Panc1 (cell line): ENCODE results near the gene NUDT15. TPM values are rescaled to one million over a fixed set of nuclear protein-coding genes. Genes with fewer than 3 reads are reported as not detected.

Experiments used
- ATAC-seq: fragments of 200-7000 bp; cut with Tn5 transposase; 2 replicates; pipeline ENCODE4 v1.9.1; 2020; ENCODE audit warnings: mild to moderate bottlenecking, moderate library complexity
- BruUV-seq: library from RNA; stranded (reverse); fragments of 400-500 nt; replicated peaks from 2 replicates; lab custom pipeline; 2021; lab: Mats Ljungman, UMichigan
- CTCF ChIA-PET: fragments of 300-600 bp; sonication (Branson Sonifier 250); formaldehyde crosslinking; loops from one replicate; lab custom pipeline; 2022; ENCODE audit warnings: antibody characterized with exemption; lab: Charles Lee
- POLR2A ChIA-PET: fragments of 300-600 bp; sonication (Branson Sonifier 250); formaldehyde crosslinking; loops from one replicate; lab custom pipeline; 2022; ENCODE audit warnings: antibody characterized with exemption; lab: Charles Lee
- DNase-seq: peaks from one replicate; pipeline ENCODE4 v3.0.0-alpha.2; 2010; ENCODE audit warnings: low read depth, low spot score
- H3K27ac ChIP-seq: 2 replicates; pipeline ENCODE4 v1.5.1; 2011; ENCODE audit warnings: mild to moderate bottlenecking, low read length, inconsistent platforms
- H3K27me3 ChIP-seq: fragments of 200-500 bp; sonication (Bioruptor generic); 2 replicates; pipeline ENCODE4 v1.6.0; 2014; ENCODE audit warnings: low read length, inconsistent platforms; ENCODE audit not compliant: control insufficient read depth, insufficient read depth
- H3K36me3 ChIP-seq: fragments of 200-500 bp; sonication (Bioruptor generic); 2 replicates; pipeline ENCODE4 v1.5.1; 2014; ENCODE audit warnings: inconsistent platforms, mild to moderate bottlenecking, low read length, moderate library complexity; ENCODE audit not compliant: control insufficient read depth, insufficient read depth
- H3K4me1 ChIP-seq: 2 replicates; pipeline ENCODE4 v1.5.1; 2011; ENCODE audit warnings: inconsistent platforms, mild to moderate bottlenecking, low read length, moderate library complexity; ENCODE audit not compliant: control insufficient read depth, insufficient read depth
- H3K4me3 ChIP-seq, 2 experiments: 2 replicates each; pipeline ENCODE4 v1.5.1; 2011 to 2012; ENCODE audit warnings: low read depth in 2 of 2, low read length in 2 of 2, mild to moderate bottlenecking in 2 of 2, inconsistent platforms in 1 of 2, moderate library complexity in 1 of 2
- H3K9me3 ChIP-seq: fragments of 200-500 bp; sonication (Bioruptor generic); 2 replicates; pipeline ENCODE4 v1.5.1; 2014; ENCODE audit warnings: low read depth, mild to moderate bottlenecking, inconsistent platforms, low read length, moderate library complexity; ENCODE audit not compliant: control insufficient read depth, insufficient read depth
- CTCF ChIP-seq: fragments of 450-650 bp; IDR thresholded peaks from 2 replicates; pipeline ENCODE4 v1.5.1; 2017; ENCODE audit warnings: mild to moderate bottlenecking
- POLR2AphosphoS5 ChIP-seq: IDR thresholded peaks from 2 replicates; pipeline ENCODE4 v1.6.1; 2012; ENCODE audit warnings: mild to moderate bottlenecking, low read depth, low read length, moderate library complexity
- REST ChIP-seq, 2 experiments: IDR thresholded peaks; 2 replicates each; pipeline ENCODE4 v1.6.1; 2011 to 2012; ENCODE audit warnings: low read depth in 2 of 2, control low read depth in 1 of 2, low read length in 1 of 2, mild to moderate bottlenecking in 1 of 2, moderate library complexity in 1 of 2; ENCODE audit not compliant: insufficient read depth in 1 of 2
- SIN3A ChIP-seq: IDR thresholded peaks from 2 replicates; pipeline ENCODE4 v1.6.1; 2012; ENCODE audit warnings: low read depth, mild to moderate bottlenecking, low read length, moderate library complexity, borderline replicate concordance; ENCODE audit not compliant: insufficient read depth
- TCF7L2 ChIP-seq: IDR thresholded peaks from 2 replicates; pipeline ENCODE4 v1.6.1; 2011; ENCODE audit warnings: mild to moderate bottlenecking, low read depth, low read length, inconsistent platforms
- in situ Hi-C: cut with HindIII; loops from 2 replicates; pipeline ENCODE4 v1.10.0; 2016; ENCODE audit warnings: low sequenced_read_pairs, low pct_unique_long_range_greater_than_20kb
- intact Hi-C: fragments of 100-400 bp; cut with micrococcal nuclease; formaldehyde crosslinking; loops from one replicate; pipeline ENCODE4 v1.10.0; 2022; ENCODE audit not compliant: unreplicated experiment
- total RNA-seq: library from RNA; stranded (reverse); gene quantifications from one replicate; pipeline ENCODE4 v1.2.1, GENCODE V29; 2021; ENCODE audit not compliant: unreplicated experiment

NUDT15 gene
- total RNA-seq, 1 experiment from 2014 or later, result 18.9 TPM

DNA sequence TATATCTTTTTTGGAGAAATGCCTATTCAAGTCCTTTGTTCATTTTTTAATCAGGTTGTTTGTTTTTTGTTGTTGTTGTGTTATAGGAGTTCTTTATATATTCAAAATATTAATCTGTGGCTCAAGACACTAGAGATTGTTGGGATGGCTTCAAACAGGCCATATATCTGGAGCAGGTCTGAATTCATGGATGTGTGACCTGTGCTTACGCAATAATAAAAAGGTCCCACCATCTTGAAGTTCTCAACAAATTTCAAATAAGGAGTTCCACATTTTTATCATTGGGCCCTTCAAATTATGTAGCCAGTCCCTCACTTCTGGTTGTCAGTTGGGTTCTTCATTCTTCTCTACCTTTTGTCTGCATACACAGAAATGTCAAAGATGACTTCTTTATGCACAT lies 17.7 kb upstream of the NUDT15 start:
- H3K9me3 ChIP-seq, result no peaks in the 10 kb centered on the region
- H3K27ac ChIP-seq, result no peak overlapping the region
- no TSS peak for BruUV-seq
- H3K4me3 ChIP-seq, result no peak overlapping the region
- ChIA-PET CTCF (no interaction called here), POLR2A (no interaction called here)
- DNase-seq (no peak), ATAC-seq (no peak)
- H3K27me3 ChIP-seq, result no peaks in the 10 kb centered on the region
- in situ Hi-C loops, result no loop called here
- no peaks in the 10 kb centered on the region for H3K36me3 ChIP-seq
- TF ChIP-seq CTCF (no peak), TCF7L2 (no peak), POLR2AphosphoS5 (no peak), REST (IDR thresholded peaks at IDR 0.05; ENCODE audit: insufficient read depth in 1 of 2, low read depth in 2 of 2, low read length in 1 of 2) (no peak), SIN3A (no peak)
- intact Hi-C loops, result no loop called here
- no peaks in the 10 kb centered on the region for H3K4me1 ChIP-seq

- ATAC-seq, result no peak
- intact Hi-C loops, result no loop called here
- Histone ChIP-seq H3K27me3 (no peaks in the 10 kb centered on the region), H3K36me3 (no peaks in the 10 kb centered on the region), H3K27ac (no peak overlapping the region), H3K9me3 (no peaks in the 10 kb centered on the region; the same call in 1 of the 2 replicates), H3K4me1 (no peaks in the 10 kb centered on the region), H3K4me3 (no peak overlapping the region)
- ChIA-PET POLR2A (no interaction called here), CTCF (no interaction called here)
- TF ChIP-seq POLR2AphosphoS5, result no peak
- no peak for TF ChIP-seq CTCF
- no peak for TF ChIP-seq REST (IDR thresholded peaks at IDR 0.05; ENCODE audit: insufficient read depth in 1 of 2, low read depth in 2 of 2, low read length in 1 of 2)
- TF ChIP-seq SIN3A, result no peak
- TF ChIP-seq TCF7L2, result no peak
- DNase-seq, result no peak
- in situ Hi-C loops, result no loop called here
- no TSS peak for BruUV-seq
Measured at GRCh38 chr13:48028066-48028465, 9.5 kb upstream of the NUDT15 start.
